ENCODE results near the gene TMEM232.

GRCh38 chr5:110594866-110595265, 131.6 kb downstream of the TMEM232 start:
- TF ChIP-seq CTCF (conservative IDR thresholded peaks at IDR 0.05; ENCODE audit: low read depth, low read length): no peak
- no peak for TF ChIP-seq POLR2A (IDR thresholded peaks at IDR 0.05; ENCODE audit: low read depth, low read length)
- TF ChIP-seq ELK1 (IDR thresholded peaks at IDR 0.05; ENCODE audit: borderline replicate concordance, low read depth, low read length): no peak
- no peak for TF ChIP-seq FOS (IDR thresholded peaks at IDR 0.05; ENCODE audit: low read depth, low read length)
- no peak for TF ChIP-seq MXI1 (IDR thresholded peaks at IDR 0.05; ENCODE audit: borderline replicate concordance, low read depth, low read length)
- no peak for TF ChIP-seq USF2 (IDR thresholded peaks at IDR 0.05; ENCODE audit: low read depth, low read length)
- no peak for TF ChIP-seq BHLHE40 (IDR thresholded peaks at IDR 0.05; ENCODE audit: low read depth, low read length)
- no peak for TF ChIP-seq SMC3 (IDR thresholded peaks at IDR 0.05; ENCODE audit: low read depth, low read length)
- TF ChIP-seq RCOR1 (IDR thresholded peaks at IDR 0.05; ENCODE audit: insufficient replicate concordance, low read length): no peak
- no peak for TF ChIP-seq RFX5 (IDR thresholded peaks at IDR 0.05; ENCODE audit: low read depth, low read length)
- TF ChIP-seq MAFK (IDR thresholded peaks at IDR 0.05; ENCODE audit: low read depth, low read length): no peak
- TF ChIP-seq MAZ (IDR thresholded peaks at IDR 0.05; ENCODE audit: borderline replicate concordance, low read depth, low read length): no peak
